ENCODE results near the gene LDLRAD4.

The LDLRAD4 gene

GRCh38 chr18:13463526-13464210 is 245.1 kb downstream of the LDLRAD4 start:
- no peak for DNase-seq (ENCODE audit: insufficient read length, low spot score)
- no peak for TF ChIP-seq SPI1 (IDR thresholded peaks at IDR 0.05; ENCODE audit: low read depth, low read length)
- TF ChIP-seq POLR2A (IDR thresholded peaks at IDR 0.05; ENCODE audit: low read depth, low read length) = no peak
- no peak for TF ChIP-seq POLR2AphosphoS5 (IDR thresholded peaks at IDR 0.05; ENCODE audit: low read depth, low read length)
- TF ChIP-seq POU2F2 (IDR thresholded peaks at IDR 0.05; ENCODE audit: low read depth, low read length) = no peak
- no peak for TF ChIP-seq TAF1 (IDR thresholded peaks at IDR 0.05; ENCODE audit: low read depth, low read length)
- no peak for TF ChIP-seq PAX5 (IDR thresholded peaks at IDR 0.05; ENCODE audit: insufficient read depth, low read length, severe bottlenecking)
- FAIRE-seq = peak; percentile 35

- FAIRE-seq (peak; percentile 98), DNase-seq (ENCODE audit: insufficient read length, low spot score) (peak; percentile 64)
These were observed 246.0 kb downstream of the LDLRAD4 start for GRCh38 chr18:13464432-13465123.

GRCh38 chr18:13465124-13465446 is 246.5 kb downstream of the LDLRAD4 start:
- FAIRE-seq (no peak), DNase-seq (ENCODE audit: insufficient read length, low spot score) (no peak)
- TF ChIP-seq POLR2A (IDR thresholded peaks at IDR 0.05; ENCODE audit: low read depth, low read length) (no peak), TAF1 (IDR thresholded peaks at IDR 0.05; ENCODE audit: low read depth, low read length) (no peak), POU2F2 (IDR thresholded peaks at IDR 0.05; ENCODE audit: low read depth, low read length) (no peak), PAX5 (IDR thresholded peaks at IDR 0.05; ENCODE audit: insufficient read depth, low read length, severe bottlenecking) (no peak), SPI1 (IDR thresholded peaks at IDR 0.05; ENCODE audit: low read depth, low read length) (no peak), POLR2AphosphoS5 (IDR thresholded peaks at IDR 0.05; ENCODE audit: low read depth, low read length) (no peak)

More at GRCh38 chr18:13464432-13465123, 246.0 kb downstream of the LDLRAD4 start:
- peak; percentile 88; the same call in 1 of the 2 replicates for TF ChIP-seq POU2F2 (IDR thresholded peaks at IDR 0.05; ENCODE audit: low read depth, low read length)
- no peak for TF ChIP-seq PAX5 (IDR thresholded peaks at IDR 0.05; ENCODE audit: insufficient read depth, low read length, severe bottlenecking)
- TF ChIP-seq TAF1 (IDR thresholded peaks at IDR 0.05; ENCODE audit: low read depth, low read length) = peak; percentile 63; the same call in 1 of the 2 replicates
- TF ChIP-seq SPI1 (IDR thresholded peaks at IDR 0.05; ENCODE audit: low read depth, low read length) = peak; percentile 72
- peak; percentile 48; the same call in 1 of the 2 replicates for TF ChIP-seq POLR2A (IDR thresholded peaks at IDR 0.05; ENCODE audit: low read depth, low read length)
- TF ChIP-seq POLR2AphosphoS5 (IDR thresholded peaks at IDR 0.05; ENCODE audit: low read depth, low read length) = 0 out of 2 replicates have a peak, but pooled peaks have one; percentile 57

- TF ChIP-seq POLR2AphosphoS5 (IDR thresholded peaks at IDR 0.05; ENCODE audit: low read depth, low read length) = no peak
- TF ChIP-seq SPI1 (IDR thresholded peaks at IDR 0.05; ENCODE audit: low read depth, low read length) = 0 out of 2 replicates have a peak, but pooled peaks have one; percentile 1
- DNase-seq (ENCODE audit: insufficient read length, low spot score) (no peak), FAIRE-seq (no peak)
These were observed 246.9 kb downstream of the LDLRAD4 start for GRCh38 chr18:13465476-13465875.

GRCh38 chr18:13470516-13471197 is 252.1 kb downstream of the LDLRAD4 start:
- DNase-seq (ENCODE audit: insufficient read length, low spot score) (no peak), FAIRE-seq (no peak)
- TF ChIP-seq POLR2AphosphoS5 (IDR thresholded peaks at IDR 0.05; ENCODE audit: low read depth, low read length) (no peak), PAX5 (IDR thresholded peaks at IDR 0.05; ENCODE audit: insufficient read depth, low read length, severe bottlenecking) (no peak), SPI1 (IDR thresholded peaks at IDR 0.05; ENCODE audit: low read depth, low read length) (no peak), TAF1 (IDR thresholded peaks at IDR 0.05; ENCODE audit: low read depth, low read length) (no peak), POU2F2 (IDR thresholded peaks at IDR 0.05; ENCODE audit: low read depth, low read length) (no peak), POLR2A (IDR thresholded peaks at IDR 0.05; ENCODE audit: low read depth, low read length) (no peak)

GRCh38 chr18:13471198-13471845 is 252.8 kb downstream of the LDLRAD4 start:
- DNase-seq (ENCODE audit: insufficient read length, low spot score) = no peak
- FAIRE-seq = no peak
- no peak for TF ChIP-seq PAX5 (IDR thresholded peaks at IDR 0.05; ENCODE audit: insufficient read depth, low read length, severe bottlenecking)
- TF ChIP-seq POU2F2 (IDR thresholded peaks at IDR 0.05; ENCODE audit: low read depth, low read length) = no peak

- FAIRE-seq = no peak
- no peak for DNase-seq (ENCODE audit: insufficient read length, low spot score)
- no peak for TF ChIP-seq SPI1 (IDR thresholded peaks at IDR 0.05; ENCODE audit: low read depth, low read length)
- TF ChIP-seq POLR2AphosphoS5 (IDR thresholded peaks at IDR 0.05; ENCODE audit: low read depth, low read length) = no peak
- TF ChIP-seq POLR2A (IDR thresholded peaks at IDR 0.05; ENCODE audit: low read depth, low read length) = no peak
- no peak for TF ChIP-seq POU2F2 (IDR thresholded peaks at IDR 0.05; ENCODE audit: low read depth, low read length)
- TF ChIP-seq PAX5 (IDR thresholded peaks at IDR 0.05; ENCODE audit: insufficient read depth, low read length, severe bottlenecking) = no peak
- TF ChIP-seq TAF1 (IDR thresholded peaks at IDR 0.05; ENCODE audit: low read depth, low read length) = no peak
These were observed 253.5 kb downstream of the LDLRAD4 start for GRCh38 chr18:13471971-13472628.

GRCh38 chr18:13473751-13474150 is 255.2 kb downstream of the LDLRAD4 start:
- no peak for TF ChIP-seq TAF1 (IDR thresholded peaks at IDR 0.05; ENCODE audit: low read depth, low read length)
- DNase-seq (ENCODE audit: insufficient read length, low spot score) (no peak), FAIRE-seq (no peak)

- no peak for FAIRE-seq
- no peak for DNase-seq (ENCODE audit: insufficient read length, low spot score)
- TF ChIP-seq POLR2A (IDR thresholded peaks at IDR 0.05; ENCODE audit: low read depth, low read length) (no peak), TAF1 (IDR thresholded peaks at IDR 0.05; ENCODE audit: low read depth, low read length) (no peak), POU2F2 (IDR thresholded peaks at IDR 0.05; ENCODE audit: low read depth, low read length) (no peak), PAX5 (IDR thresholded peaks at IDR 0.05; ENCODE audit: insufficient read depth, low read length, severe bottlenecking) (no peak), SPI1 (IDR thresholded peaks at IDR 0.05; ENCODE audit: low read depth, low read length) (no peak), POLR2AphosphoS5 (IDR thresholded peaks at IDR 0.05; ENCODE audit: low read depth, low read length) (no peak)
These were observed 255.8 kb downstream of the LDLRAD4 start for GRCh38 chr18:13474336-13474735.

Measured in GM12891 (cell line).